Fibroblast of villous mesenchyme (primary cell): Measurements from ENCODE around the gene SURF1. TPM values are rescaled to one million over a fixed set of nuclear protein-coding genes. Genes with fewer than 3 reads are reported as not detected.

Source experiments
- small RNA-seq: library from RNA; depleted of rRNA; stranded (forward); fragments of <200 nt; gene quantifications from one replicate; pipeline ENCODE3, GENCODE V24; 2012
- total RNA-seq: library from RNA; depleted of rRNA; stranded (reverse); fragments of >200 nt; gene quantifications from 2 replicates; pipeline ENCODE4 v1.2.3, GENCODE V29; 2012

Gene SURF1
- total RNA-seq, 1 donor: 13.4 TPM

Small RNA genes lying within 50 kb of the gene (small RNA-seq; reads per million reads assigned to genes)
- not detected for gene RF00019
- not detected for gene SNORD24
- gene SNORD36A: not detected
- not detected for gene SNORD36B
- not detected for gene SNORD36C

Other genes with a start within 250 kb of the SURF1 start
- gene RALGDS, start 235.2 kb downstream of the SURF1 start, total RNA-seq: 13.8 and 17.4 TPM in 2 replicates
- gene GBGT1, start 192.6 kb downstream of the SURF1 start, total RNA-seq: 4.7 and 5.8 TPM in 2 replicates
- gene OBP2B, start 147.2 kb downstream of the SURF1 start, total RNA-seq: not detected in 2 replicates
- not detected in 2 replicates for gene ABO, start 81.3 kb downstream of the SURF1 start, total RNA-seq
- gene SURF6, start 20.3 kb downstream of the SURF1 start, total RNA-seq: 7.4 and 8.2 TPM in 2 replicates
- 11.9 and 12.1 TPM in 2 replicates for gene MED22, start 8.4 kb downstream of the SURF1 start, total RNA-seq
- 1,651 and 1,997 TPM in 2 replicates for gene RPL7A, start 8.3 kb downstream of the SURF1 start, total RNA-seq
- 12.1 and 16.1 TPM in 2 replicates for gene SURF2, start 63 bp upstream of the SURF1 start, total RNA-seq
- gene SURF4, start 19.6 kb upstream of the SURF1 start, total RNA-seq: 403 and 513 TPM in 2 replicates
- 0.32 and 2.6 TPM in 2 replicates for gene STKLD1, start 19.9 kb upstream of the SURF1 start, total RNA-seq
- 10.0 and 12.5 TPM in 2 replicates for gene REXO4, start 61.5 kb upstream of the SURF1 start, total RNA-seq
- 1.3 TPM in 2 replicates for gene ADAMTS13, start 65.9 kb upstream of the SURF1 start, total RNA-seq
- gene CACFD1, start 103.5 kb upstream of the SURF1 start, total RNA-seq: 3.9 and 7.7 TPM in 2 replicates
- gene SLC2A6, start 122.6 kb upstream of the SURF1 start, total RNA-seq: 35.4 and 41.9 TPM in 2 replicates
- not detected in 2 replicates for gene MYMK, start 168.5 kb upstream of the SURF1 start, total RNA-seq
- gene ADAMTSL2, start 178.2 kb upstream of the SURF1 start, total RNA-seq: under 0.01 and 0.32 TPM in 2 replicates